ENCODE results near the gene FAM13A.

Gene FAM13A

GRCh38 chr4:88792268-88792781 is 264.7 kb downstream of the FAM13A start:
- H3K36me3 ChIP-seq (ENCODE audit: insufficient read depth, low read length), result peaks cover 19% of the 10 kb centered on the region

GRCh38 chr4:88791274-88791673 is 265.7 kb downstream of the FAM13A start:
- H3K36me3 ChIP-seq (ENCODE audit: insufficient read depth, low read length), result peaks cover 26% of the 10 kb centered on the region
- H3K4me1 ChIP-seq (ENCODE audit: insufficient read depth, low read length), result peaks cover 12% of the 10 kb centered on the region
- H3K27ac ChIP-seq (ENCODE audit: low read depth, low read length), result no peak overlapping the region
- H3K9ac ChIP-seq (ENCODE audit: low read length), result no peak overlapping the region
- no peak overlapping the region for H3K4me3 ChIP-seq (ENCODE audit: low read depth in 1 of 2, low read length in 2 of 2)
- no peaks in the 10 kb centered on the region for H3K27me3 ChIP-seq (ENCODE audit: control insufficient read depth in 1 of 2, insufficient read depth in 2 of 2, low read length in 2 of 2)
- no peaks in the 10 kb centered on the region for H3K9me3 ChIP-seq (ENCODE audit: low read length)

More at GRCh38 chr4:88792268-88792781, 264.7 kb downstream of the FAM13A start:
- Histone ChIP-seq H3K27ac (ENCODE audit: low read depth, low read length) (peak overlapping the region; percentile 32), H3K9ac (ENCODE audit: low read length) (no peak overlapping the region), H3K4me1 (ENCODE audit: insufficient read depth, low read length) (peaks cover 12% of the 10 kb centered on the region), H3K27me3 (ENCODE audit: control insufficient read depth in 1 of 2, insufficient read depth in 2 of 2, low read length in 2 of 2) (no peaks in the 10 kb centered on the region), H3K9me3 (ENCODE audit: low read length) (no peaks in the 10 kb centered on the region), H3K4me3 (ENCODE audit: low read depth in 1 of 2, low read length in 2 of 2) (no peak overlapping the region)

GRCh38 chr4:88788895-88789294 is 268.1 kb downstream of the FAM13A start:
- Histone ChIP-seq H3K4me3 (ENCODE audit: low read depth in 1 of 2, low read length in 2 of 2) (no peak overlapping the region), H3K9ac (ENCODE audit: low read length) (no peak overlapping the region), H3K27ac (ENCODE audit: low read depth, low read length) (no peak overlapping the region), H3K36me3 (ENCODE audit: insufficient read depth, low read length) (peaks cover 37% of the 10 kb centered on the region), H3K27me3 (ENCODE audit: control insufficient read depth in 1 of 2, insufficient read depth in 2 of 2, low read length in 2 of 2) (no peaks in the 10 kb centered on the region), H3K4me1 (ENCODE audit: insufficient read depth, low read length) (peaks cover 11% of the 10 kb centered on the region), H3K9me3 (ENCODE audit: low read length) (no peaks in the 10 kb centered on the region)

- Histone ChIP-seq H3K9ac (ENCODE audit: low read length) (no peak overlapping the region), H3K27me3 (ENCODE audit: control insufficient read depth in 1 of 2, insufficient read depth in 2 of 2, low read length in 2 of 2) (no peaks in the 10 kb centered on the region), H3K36me3 (ENCODE audit: insufficient read depth, low read length) (peaks cover 41% of the 10 kb centered on the region), H3K27ac (ENCODE audit: low read depth, low read length) (no peak overlapping the region), H3K9me3 (ENCODE audit: low read length) (no peaks in the 10 kb centered on the region), H3K4me3 (ENCODE audit: low read depth in 1 of 2, low read length in 2 of 2) (no peak overlapping the region), H3K4me1 (ENCODE audit: insufficient read depth, low read length) (peaks cover 6% of the 10 kb centered on the region)
These were observed 268.6 kb downstream of the FAM13A start for GRCh38 chr4:88788424-88788823.

- no peak overlapping the region for H3K27ac ChIP-seq (ENCODE audit: low read depth, low read length)
- no peak overlapping the region for H3K9ac ChIP-seq (ENCODE audit: low read length)
- H3K27me3 ChIP-seq (ENCODE audit: control insufficient read depth in 1 of 2, insufficient read depth in 2 of 2, low read length in 2 of 2), result no peaks in the 10 kb centered on the region
- H3K9me3 ChIP-seq (ENCODE audit: low read length), result no peaks in the 10 kb centered on the region
- peaks cover 43% of the 10 kb centered on the region for H3K36me3 ChIP-seq (ENCODE audit: insufficient read depth, low read length)
- H3K4me3 ChIP-seq (ENCODE audit: low read depth in 1 of 2, low read length in 2 of 2), result no peak overlapping the region
- no peaks in the 10 kb centered on the region for H3K4me1 ChIP-seq (ENCODE audit: insufficient read depth, low read length)
These were observed 271.0 kb downstream of the FAM13A start for GRCh38 chr4:88786011-88786410.

GRCh38 chr4:88780389-88780788 is 276.6 kb downstream of the FAM13A start:
- H3K9ac ChIP-seq (ENCODE audit: low read length), result no peak overlapping the region
- H3K4me1 ChIP-seq (ENCODE audit: insufficient read depth, low read length), result no peaks in the 10 kb centered on the region
- H3K9me3 ChIP-seq (ENCODE audit: low read length), result no peaks in the 10 kb centered on the region
- H3K4me3 ChIP-seq (ENCODE audit: low read depth in 1 of 2, low read length in 2 of 2), result no peak overlapping the region
- H3K36me3 ChIP-seq (ENCODE audit: insufficient read depth, low read length), result peaks cover 25% of the 10 kb centered on the region
- no peak overlapping the region for H3K27ac ChIP-seq (ENCODE audit: low read depth, low read length)
- no peaks in the 10 kb centered on the region for H3K27me3 ChIP-seq (ENCODE audit: control insufficient read depth in 1 of 2, insufficient read depth in 2 of 2, low read length in 2 of 2)

- no peaks in the 10 kb centered on the region for H3K9me3 ChIP-seq (ENCODE audit: low read length)
- H3K4me1 ChIP-seq (ENCODE audit: insufficient read depth, low read length), result no peaks in the 10 kb centered on the region
- H3K9ac ChIP-seq (ENCODE audit: low read length), result no peak overlapping the region
- peaks cover 27% of the 10 kb centered on the region for H3K36me3 ChIP-seq (ENCODE audit: insufficient read depth, low read length)
- H3K27me3 ChIP-seq (ENCODE audit: control insufficient read depth in 1 of 2, insufficient read depth in 2 of 2, low read length in 2 of 2), result no peaks in the 10 kb centered on the region
- H3K4me3 ChIP-seq (ENCODE audit: low read depth in 1 of 2, low read length in 2 of 2), result no peak overlapping the region
- H3K27ac ChIP-seq (ENCODE audit: low read depth, low read length), result no peak overlapping the region
These were observed 277.6 kb downstream of the FAM13A start for GRCh38 chr4:88779431-88779830.

- Histone ChIP-seq H3K4me3 (ENCODE audit: low read depth in 1 of 2, low read length in 2 of 2) (no peak overlapping the region), H3K9ac (ENCODE audit: low read length) (no peak overlapping the region), H3K9me3 (ENCODE audit: low read length) (no peaks in the 10 kb centered on the region), H3K27ac (ENCODE audit: low read depth, low read length) (no peak overlapping the region), H3K36me3 (ENCODE audit: insufficient read depth, low read length) (peaks cover 26% of the 10 kb centered on the region), H3K4me1 (ENCODE audit: insufficient read depth, low read length) (no peaks in the 10 kb centered on the region), H3K27me3 (ENCODE audit: control insufficient read depth in 1 of 2, insufficient read depth in 2 of 2, low read length in 2 of 2) (no peaks in the 10 kb centered on the region)
These were observed 281.5 kb downstream of the FAM13A start for GRCh38 chr4:88775529-88775928.

- Histone ChIP-seq H3K27me3 (ENCODE audit: control insufficient read depth in 1 of 2, insufficient read depth in 2 of 2, low read length in 2 of 2) (no peaks in the 10 kb centered on the region), H3K9me3 (ENCODE audit: low read length) (no peaks in the 10 kb centered on the region), H3K27ac (ENCODE audit: low read depth, low read length) (no peak overlapping the region), H3K4me1 (ENCODE audit: insufficient read depth, low read length) (no peaks in the 10 kb centered on the region), H3K36me3 (ENCODE audit: insufficient read depth, low read length) (peaks cover 26% of the 10 kb centered on the region), H3K4me3 (ENCODE audit: low read depth in 1 of 2, low read length in 2 of 2) (no peak overlapping the region), H3K9ac (ENCODE audit: low read length) (no peak overlapping the region)
These were observed 282.0 kb downstream of the FAM13A start for GRCh38 chr4:88775026-88775425.

- Histone ChIP-seq H3K9ac (ENCODE audit: low read length) (no peak overlapping the region), H3K4me3 (ENCODE audit: low read depth in 1 of 2, low read length in 2 of 2) (no peak overlapping the region), H3K27ac (ENCODE audit: low read depth, low read length) (no peak overlapping the region), H3K27me3 (ENCODE audit: control insufficient read depth in 1 of 2, insufficient read depth in 2 of 2, low read length in 2 of 2) (no peaks in the 10 kb centered on the region), H3K4me1 (ENCODE audit: insufficient read depth, low read length) (no peaks in the 10 kb centered on the region), H3K36me3 (ENCODE audit: insufficient read depth, low read length) (peaks cover 13% of the 10 kb centered on the region), H3K9me3 (ENCODE audit: low read length) (no peaks in the 10 kb centered on the region)
These were observed 285.0 kb downstream of the FAM13A start for GRCh38 chr4:88771883-88772450.

- H3K36me3 ChIP-seq (ENCODE audit: insufficient read depth, low read length), result peaks cover 16% of the 10 kb centered on the region
These were observed 291.3 kb downstream of the FAM13A start for GRCh38 chr4:88765729-88766128.

GRCh38 chr4:88763075-88763474 is 293.9 kb downstream of the FAM13A start:
- Histone ChIP-seq H3K36me3 (ENCODE audit: insufficient read depth, low read length) (peaks cover 22% of the 10 kb centered on the region), H3K4me3 (ENCODE audit: low read depth in 1 of 2, low read length in 2 of 2) (no peak overlapping the region), H3K9me3 (ENCODE audit: low read length) (no peaks in the 10 kb centered on the region), H3K27ac (ENCODE audit: low read depth, low read length) (no peak overlapping the region), H3K9ac (ENCODE audit: low read length) (no peak overlapping the region), H3K4me1 (ENCODE audit: insufficient read depth, low read length) (peaks cover 6% of the 10 kb centered on the region), H3K27me3 (ENCODE audit: control insufficient read depth in 1 of 2, insufficient read depth in 2 of 2, low read length in 2 of 2) (no peaks in the 10 kb centered on the region)

More at GRCh38 chr4:88765729-88766128, 291.3 kb downstream of the FAM13A start:
- Histone ChIP-seq H3K9ac (ENCODE audit: low read length) (no peak overlapping the region), H3K9me3 (ENCODE audit: low read length) (no peaks in the 10 kb centered on the region), H3K27ac (ENCODE audit: low read depth, low read length) (no peak overlapping the region), H3K4me3 (ENCODE audit: low read depth in 1 of 2, low read length in 2 of 2) (no peak overlapping the region), H3K4me1 (ENCODE audit: insufficient read depth, low read length) (peaks cover 6% of the 10 kb centered on the region), H3K27me3 (ENCODE audit: control insufficient read depth in 1 of 2, insufficient read depth in 2 of 2, low read length in 2 of 2) (no peaks in the 10 kb centered on the region)

Measured in muscle layer of colon (tissue), 2 donors.